ENCODE measurements around the gene BIRC6.
A peak's percentile ranks its signal among the peaks of the same experiment; 100 is the strongest.
"Not testable (repeated sequence)": the region's sequence is repeated elsewhere in the genome, so short reads cannot be mapped to it uniquely, and the experiment has no call there.

BIRC6 gene, protein sequence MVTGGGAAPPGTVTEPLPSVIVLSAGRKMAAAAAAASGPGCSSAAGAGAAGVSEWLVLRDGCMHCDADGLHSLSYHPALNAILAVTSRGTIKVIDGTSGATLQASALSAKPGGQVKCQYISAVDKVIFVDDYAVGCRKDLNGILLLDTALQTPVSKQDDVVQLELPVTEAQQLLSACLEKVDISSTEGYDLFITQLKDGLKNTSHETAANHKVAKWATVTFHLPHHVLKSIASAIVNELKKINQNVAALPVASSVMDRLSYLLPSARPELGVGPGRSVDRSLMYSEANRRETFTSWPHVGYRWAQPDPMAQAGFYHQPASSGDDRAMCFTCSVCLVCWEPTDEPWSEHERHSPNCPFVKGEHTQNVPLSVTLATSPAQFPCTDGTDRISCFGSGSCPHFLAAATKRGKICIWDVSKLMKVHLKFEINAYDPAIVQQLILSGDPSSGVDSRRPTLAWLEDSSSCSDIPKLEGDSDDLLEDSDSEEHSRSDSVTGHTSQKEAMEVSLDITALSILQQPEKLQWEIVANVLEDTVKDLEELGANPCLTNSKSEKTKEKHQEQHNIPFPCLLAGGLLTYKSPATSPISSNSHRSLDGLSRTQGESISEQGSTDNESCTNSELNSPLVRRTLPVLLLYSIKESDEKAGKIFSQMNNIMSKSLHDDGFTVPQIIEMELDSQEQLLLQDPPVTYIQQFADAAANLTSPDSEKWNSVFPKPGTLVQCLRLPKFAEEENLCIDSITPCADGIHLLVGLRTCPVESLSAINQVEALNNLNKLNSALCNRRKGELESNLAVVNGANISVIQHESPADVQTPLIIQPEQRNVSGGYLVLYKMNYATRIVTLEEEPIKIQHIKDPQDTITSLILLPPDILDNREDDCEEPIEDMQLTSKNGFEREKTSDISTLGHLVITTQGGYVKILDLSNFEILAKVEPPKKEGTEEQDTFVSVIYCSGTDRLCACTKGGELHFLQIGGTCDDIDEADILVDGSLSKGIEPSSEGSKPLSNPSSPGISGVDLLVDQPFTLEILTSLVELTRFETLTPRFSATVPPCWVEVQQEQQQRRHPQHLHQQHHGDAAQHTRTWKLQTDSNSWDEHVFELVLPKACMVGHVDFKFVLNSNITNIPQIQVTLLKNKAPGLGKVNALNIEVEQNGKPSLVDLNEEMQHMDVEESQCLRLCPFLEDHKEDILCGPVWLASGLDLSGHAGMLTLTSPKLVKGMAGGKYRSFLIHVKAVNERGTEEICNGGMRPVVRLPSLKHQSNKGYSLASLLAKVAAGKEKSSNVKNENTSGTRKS (N-terminal part only)

DNA sequence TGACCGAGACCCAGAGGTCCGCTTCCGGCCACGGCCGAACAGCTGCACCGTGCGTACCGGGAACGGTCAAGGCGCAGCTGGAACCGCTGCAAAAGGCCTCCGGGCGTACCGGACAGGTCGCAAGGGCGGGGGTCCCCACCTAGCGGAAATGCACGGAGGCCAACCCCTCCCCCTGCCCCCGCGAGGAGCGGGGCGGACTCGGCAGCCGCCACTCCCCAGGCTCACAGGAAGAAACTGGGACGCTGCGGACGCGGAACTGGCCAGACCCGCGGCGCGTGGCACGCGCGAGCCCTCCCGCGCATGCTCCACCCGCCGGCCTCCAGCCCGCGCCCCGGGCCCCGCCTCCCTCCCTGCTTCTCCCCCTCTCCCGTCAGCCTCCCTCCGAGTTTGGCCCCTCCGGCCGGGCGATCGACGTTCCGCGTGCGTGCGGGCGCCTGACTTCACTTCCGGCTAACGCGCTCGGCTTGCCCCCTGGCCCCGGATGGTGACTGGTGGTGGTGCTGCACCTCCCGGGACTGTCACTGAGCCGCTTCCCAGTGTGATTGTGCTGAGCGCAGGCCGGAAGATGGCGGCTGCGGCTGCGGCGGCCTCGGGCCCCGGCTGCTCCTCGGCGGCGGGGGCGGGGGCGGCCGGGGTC is at the start of gene BIRC6:
BIRC6 (plus strand) TSS at position 343 of the 637 bp plus-strand sequence; CDS start at position 482, 139 bp downstream.
- peak; percentile 97 for DNase-seq

DNA sequence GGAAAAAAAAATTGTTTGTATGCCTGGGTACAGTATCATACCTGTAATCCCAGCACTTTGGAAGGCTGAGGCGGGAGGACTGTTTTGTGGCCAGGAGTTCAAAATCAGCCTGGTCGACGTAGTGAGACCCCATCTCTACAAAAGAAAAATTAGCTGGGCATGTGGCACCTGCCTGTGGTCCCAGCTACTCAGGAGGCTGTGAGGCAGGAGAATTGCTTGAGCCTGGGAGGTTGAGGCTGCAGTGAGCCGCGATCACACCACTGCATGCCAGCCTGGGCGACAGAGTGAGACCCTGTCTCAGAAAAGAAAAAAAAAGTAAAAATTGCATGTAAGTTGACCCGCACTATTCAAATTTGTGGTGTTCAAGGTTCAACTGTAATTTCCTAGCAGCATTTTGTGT is 46.2 kb upstream of the BIRC6 start:
- DNase-seq, result no peak

DNA sequence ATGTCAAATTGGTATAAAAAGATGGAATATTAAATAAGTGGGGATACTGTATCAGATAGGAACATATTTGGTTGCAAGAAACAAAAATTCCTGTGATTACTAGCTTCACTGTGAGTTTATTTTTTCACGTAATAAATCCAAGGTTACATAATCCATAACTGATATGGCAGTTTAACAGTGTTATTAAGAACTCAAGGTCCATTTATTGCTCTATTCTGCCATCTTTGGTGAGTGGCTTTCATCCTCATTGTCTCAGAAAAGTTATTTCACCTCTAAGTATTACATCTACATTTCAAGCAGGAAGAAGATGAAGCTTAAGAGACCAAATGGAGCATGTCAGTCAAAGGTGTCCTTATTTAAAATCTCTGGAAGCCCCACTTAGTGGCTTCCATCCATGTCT is 41.9 kb upstream of the BIRC6 start:
- no peak for DNase-seq

DNA sequence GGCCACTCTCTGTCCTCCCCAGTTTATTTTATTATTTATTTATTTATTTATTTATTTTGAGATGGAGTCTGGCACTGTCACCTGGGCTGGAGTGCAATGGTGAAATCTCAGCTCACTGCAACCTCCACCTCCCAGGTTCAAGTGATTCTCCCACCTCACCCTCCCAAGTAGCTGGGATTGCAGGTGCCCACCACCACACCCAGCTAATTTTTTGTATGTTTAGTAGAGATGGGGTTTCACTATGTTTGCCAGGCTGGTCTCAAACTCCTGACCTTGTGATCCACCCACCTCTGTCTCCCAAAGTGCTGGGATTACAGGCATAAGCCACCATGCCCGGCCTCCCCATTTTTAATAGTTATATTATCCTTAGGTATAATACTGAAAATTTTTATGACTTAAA is 28.1 kb upstream of the BIRC6 start:
- not testable (repeated sequence) for DNase-seq

DNA sequence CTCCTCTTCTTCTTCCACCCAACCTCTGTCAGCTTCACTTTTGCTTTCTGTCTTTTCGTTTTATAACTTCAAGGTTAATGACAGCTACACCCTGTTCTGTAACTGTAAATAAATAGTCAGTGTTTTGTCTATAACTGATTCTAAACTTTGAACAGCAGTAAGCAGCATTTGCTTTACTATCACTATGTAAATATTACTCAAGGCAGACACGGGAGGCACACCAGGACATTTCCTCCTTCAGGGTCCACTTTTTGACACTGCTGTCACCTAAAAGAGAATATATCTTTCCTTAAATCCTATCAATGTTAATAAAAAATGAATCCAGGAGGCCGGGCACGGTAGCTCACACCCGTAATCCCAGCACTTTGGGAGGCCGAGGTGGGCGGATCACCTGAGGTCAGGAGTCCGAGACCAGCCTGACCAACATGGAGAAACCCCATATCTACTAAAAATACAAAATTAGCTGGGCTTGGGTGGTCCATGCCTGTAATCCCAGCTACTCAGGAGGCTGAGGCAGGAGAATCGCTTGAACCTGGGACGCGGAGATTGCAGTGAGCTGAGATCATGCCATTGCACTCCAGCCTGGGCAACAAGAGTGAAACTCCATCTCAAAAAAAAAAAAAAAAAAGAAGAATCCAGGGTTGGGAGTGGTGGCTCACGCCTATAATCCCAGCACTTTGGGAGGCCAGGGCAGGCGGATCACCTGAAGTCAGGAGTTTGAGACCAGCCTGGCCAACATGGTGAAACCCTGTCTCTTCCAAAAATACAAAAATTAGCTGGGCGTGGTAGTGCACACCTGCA is 27.4 kb upstream of the BIRC6 start:
- not testable (repeated sequence) for DNase-seq

DNA sequence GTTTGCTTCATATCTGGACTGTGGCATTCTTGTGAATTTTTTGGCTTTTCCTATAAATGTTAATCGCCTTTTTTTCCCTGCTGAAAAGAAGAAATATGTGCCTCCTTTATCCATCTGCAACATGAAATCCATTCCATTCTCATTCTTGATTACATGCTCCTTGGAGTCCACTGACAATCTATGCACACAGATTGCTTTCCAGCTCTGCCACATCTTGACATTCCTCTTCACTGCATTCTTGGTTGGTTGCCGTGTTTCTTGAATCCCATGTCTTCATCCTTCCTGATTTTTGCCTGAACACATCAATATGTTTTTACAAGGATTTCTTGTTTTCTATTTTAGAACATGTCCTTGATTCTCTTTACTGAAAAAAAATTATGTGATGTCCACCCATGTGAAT is 26.7 kb upstream of the BIRC6 start:
- peak; percentile 14 for DNase-seq

DNA sequence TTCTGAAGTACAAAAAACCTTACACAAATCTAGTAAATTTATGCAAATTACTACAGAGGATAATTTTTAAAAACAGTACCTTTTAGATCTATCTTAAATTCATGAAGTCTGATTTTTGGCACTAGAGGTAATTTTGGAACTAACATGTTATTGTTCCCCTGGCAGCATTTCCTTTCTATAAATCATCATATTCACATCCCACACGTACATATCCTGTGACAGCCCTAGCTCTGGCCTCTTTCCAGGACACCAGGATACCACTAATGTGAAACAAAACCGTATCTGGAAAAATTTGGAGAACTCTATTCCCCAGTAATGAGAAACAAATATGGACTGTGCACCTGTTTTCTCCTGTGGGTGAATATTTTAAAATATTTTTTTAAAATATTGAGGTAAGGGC is 14.0 kb upstream of the BIRC6 start:
- peak; percentile 27 for DNase-seq

DNA sequence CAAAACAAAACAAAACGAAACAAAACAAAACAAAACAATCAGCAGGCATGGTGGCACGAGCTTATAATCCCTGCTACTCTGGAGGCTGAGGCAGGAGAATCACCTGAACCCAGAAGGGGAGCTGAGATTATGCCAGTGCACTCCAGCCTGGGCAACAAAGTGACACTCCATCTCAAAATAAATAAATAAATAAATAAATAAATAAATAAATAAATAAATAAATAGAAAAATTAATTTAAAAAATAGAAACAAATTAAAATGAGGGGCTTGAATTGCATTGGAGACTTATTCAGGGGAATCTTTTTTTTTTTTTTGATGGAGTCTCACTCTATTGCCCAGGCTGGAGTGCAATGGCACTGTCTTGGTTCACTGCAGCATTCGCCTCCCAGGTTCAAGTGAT is 6.0 kb upstream of the BIRC6 start:
- not testable (repeated sequence) for DNase-seq

DNA sequence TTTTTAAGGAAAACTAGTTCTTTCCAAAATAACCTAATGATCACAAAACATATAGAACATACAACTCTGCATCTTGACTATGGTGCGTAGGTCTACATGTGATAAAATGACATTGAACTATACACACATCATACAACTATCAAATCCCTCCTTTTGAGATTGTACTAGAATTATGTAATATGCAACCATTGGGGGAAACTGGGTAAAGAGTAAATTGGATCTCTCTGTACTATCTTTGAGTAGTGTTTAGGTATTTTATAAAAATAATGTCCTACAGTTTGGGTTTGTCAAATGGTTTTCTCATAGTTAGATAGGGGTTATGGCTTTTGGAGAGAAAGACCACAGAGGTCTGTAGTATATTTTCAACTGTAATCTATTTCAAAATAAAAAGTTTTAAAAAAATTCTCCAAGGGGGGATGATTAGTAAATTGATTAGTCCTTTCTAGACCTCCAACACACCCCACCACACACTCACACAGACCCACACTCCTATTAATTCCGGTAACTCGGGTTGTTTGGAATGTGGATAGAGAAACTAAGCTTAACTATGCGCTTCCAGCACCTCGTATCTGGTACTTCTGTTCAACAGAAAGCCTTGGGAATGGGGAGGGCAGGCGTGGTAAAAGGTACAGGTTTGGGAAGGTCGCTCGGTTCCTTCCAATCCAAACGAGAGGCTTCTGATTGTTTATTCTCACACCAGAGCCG is 695 bp upstream of the BIRC6 start:
- DNase-seq, result peak; percentile 37

DNA sequence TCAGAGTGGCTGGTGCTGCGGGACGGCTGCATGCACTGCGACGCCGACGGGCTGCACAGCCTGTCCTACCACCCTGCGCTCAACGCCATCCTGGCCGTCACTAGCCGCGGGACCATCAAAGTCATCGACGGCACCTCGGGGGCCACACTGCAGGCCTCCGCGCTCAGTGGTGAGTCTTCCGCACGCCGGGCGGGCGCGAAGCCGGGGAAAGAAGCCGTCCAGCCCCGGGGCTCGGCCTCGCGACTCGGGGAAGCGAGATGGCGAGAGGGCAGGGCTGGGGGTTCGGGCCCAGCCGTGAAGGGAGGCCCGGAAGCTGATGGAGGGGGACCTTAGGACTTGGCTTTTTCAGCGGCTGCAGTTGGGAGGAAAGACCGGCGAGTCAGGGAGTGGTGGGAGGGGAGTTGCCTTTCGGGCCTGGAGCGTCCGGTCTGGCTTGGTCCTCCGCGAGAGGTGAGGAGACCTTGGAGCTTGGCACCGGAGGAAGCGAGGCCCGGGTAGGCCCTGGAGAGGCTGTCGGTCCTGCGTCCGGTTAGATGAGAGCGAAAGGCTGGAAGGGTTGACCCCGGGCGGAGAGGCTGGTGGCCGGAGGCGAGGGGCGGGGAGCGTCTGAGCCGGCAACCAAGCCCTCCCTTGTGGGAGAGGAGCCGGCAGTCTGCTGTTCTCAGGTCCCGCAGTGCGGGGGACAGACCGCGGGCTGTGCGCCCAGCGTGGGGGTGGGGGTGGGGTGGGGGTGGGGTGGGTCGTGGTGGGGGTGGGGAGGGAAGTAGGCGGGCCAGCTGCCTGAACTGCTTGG is 691 bp downstream of the BIRC6 start:
- peak; percentile 33 for DNase-seq

DNA sequence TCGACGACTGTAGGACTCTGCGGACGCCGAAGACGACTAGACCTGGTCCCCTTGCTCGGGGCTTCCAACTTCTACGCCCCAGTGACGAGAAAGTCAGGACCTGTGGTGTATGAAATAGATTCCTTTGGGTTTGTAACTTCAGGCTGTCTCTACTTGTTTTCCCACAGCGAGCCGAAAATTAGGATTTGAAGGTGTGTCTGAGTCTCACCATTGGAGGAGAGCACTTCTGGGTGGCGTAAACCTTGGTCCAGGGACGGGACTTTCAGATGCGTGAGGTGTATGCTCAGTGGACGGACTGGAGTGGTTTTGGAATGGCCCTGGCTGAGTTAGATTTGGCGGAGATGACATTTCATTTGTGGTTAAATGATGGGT is 1.3 kb downstream of the BIRC6 start:
- peak; percentile 11 for DNase-seq

DNA sequence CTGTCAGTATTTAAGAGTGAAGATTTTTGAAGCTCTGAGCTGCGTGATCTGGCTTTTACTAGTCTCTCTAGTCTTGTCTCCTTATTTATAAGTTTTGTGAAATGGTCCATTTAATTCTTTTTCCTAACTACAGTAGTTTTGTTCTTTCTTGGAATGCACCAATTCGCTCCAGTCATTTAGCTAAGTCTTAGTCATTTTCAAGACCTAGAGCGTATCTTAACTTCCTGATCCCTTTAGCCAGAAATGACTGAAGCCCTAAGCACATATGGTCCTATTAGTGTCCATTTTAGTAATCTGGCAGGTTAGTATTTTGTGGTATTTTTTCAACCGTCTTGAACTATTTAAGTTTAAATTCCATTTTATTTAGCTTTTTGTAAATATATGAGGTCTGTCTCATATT is 3.6 kb downstream of the BIRC6 start:
- DNase-seq, result peak; percentile 11

DNA sequence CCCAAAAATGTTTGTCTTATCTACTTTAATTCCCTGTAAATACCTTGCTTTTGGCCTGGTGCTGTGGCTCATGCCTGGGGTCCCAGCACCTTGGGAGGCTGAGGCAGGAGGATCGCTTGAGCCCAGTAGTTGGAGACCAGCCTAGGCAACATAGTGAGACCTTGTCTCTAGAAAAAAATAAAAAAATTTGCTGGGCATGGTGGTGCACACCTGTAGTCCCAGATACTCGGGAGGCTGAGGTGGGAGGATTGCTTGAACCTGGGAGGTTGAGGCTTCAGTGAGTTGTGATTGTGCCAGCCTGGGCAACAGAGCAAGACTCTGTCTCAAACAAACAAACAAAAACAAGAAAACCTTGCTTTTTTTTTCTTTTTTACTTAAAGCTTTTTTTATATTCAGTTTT is 6.2 kb downstream of the BIRC6 start:
- not testable (repeated sequence) for DNase-seq

DNA sequence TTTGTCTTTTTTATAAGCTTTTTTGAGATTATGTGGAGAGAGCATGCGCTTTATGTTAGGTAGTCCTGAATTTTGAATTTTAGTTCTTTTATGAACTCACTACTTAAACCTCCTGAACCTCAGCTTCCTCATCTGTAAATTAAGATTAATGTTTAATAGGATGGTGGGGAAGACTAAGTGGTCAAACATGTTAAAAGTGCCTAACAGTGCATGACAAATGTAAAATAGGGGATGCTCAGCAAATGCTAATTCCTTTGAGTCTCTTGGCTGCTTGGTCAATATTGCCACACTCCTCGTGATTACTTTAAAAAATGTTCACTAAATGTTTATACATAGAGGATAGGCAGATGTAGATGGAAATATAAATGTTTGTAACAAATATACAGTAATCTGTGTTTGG is 6.8 kb downstream of the BIRC6 start:
- no peak for DNase-seq

DNA sequence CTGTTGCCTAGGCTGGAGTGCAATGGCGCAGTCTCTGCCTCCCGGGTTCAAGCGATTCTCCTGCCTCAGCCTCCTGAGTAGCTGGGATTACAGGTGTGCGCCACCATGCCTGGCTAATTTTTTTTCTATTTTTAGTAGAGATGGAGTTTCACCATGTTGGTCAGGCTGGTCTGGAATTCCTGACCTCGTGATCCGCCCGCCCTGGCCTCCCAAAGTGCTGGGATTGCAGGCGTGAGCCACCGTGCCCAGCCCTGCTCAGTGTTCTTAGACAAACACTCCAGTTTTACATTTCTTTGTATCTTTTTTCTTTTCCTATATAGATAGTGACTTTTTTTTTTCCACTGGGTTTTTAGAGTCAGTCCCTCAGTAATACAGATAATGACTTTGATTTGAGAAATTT is 7.5 kb downstream of the BIRC6 start:
- not testable (repeated sequence) for DNase-seq

DNA sequence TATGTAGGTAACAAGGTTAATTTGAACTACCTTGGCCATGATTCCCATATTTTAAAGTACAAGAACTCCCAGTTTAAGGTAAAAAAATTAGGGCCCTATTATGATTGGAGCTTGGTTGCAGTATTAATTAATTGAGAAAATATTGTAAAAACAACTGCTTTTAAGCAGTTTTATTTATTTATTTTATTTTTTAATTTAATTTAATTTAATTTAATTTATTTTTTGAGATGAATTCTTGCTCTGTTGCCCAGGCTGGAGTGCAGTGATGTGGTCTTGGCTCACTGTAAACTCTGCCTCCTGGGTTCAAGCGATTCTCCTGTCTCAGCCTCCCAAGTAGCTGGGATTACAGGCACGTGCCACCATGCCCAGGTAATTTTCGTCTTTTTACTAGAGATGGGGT is 8.9 kb downstream of the BIRC6 start:
- DNase-seq, result not testable (repeated sequence)

DNA sequence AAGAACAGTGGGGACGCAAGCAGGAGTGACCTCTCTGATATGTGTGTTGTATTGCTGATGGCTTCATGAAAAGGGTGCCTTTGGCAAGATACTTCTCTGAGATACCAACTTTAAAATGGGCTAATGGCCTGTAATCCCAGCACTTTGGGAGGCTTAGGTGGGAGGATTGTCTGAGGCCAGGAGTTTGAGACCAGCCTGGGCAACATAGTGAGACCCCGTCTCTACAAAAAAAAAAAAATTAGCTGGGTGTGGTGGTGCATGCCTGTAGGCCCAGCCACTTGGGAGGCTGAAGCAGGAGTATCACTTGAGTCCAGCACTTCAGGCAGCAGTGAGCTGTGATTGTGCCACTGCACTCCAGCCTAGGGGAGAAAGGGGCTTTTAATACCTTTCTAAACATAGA is 9.8 kb downstream of the BIRC6 start:
- DNase-seq, result no peak

DNA sequence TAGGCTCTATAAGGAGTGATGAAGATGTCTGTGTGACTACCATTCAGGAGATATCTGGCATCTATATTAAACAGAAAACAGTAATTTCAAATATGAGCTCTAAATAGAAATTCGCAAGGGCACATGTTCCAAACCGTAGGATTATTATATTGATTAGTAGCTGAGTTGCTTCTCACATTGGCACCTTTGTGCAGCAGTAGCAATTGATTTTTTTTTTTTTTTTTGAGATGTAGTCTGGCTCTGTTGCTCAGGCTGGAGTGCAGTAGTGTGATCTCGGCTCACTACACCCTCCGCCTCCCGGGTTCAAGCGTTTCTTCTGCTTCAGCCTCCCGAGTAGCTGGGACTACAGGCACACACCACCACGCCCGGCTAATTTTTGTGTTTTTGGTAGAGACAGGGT is 12.4 kb downstream of the BIRC6 start:
- no peak for DNase-seq

DNA sequence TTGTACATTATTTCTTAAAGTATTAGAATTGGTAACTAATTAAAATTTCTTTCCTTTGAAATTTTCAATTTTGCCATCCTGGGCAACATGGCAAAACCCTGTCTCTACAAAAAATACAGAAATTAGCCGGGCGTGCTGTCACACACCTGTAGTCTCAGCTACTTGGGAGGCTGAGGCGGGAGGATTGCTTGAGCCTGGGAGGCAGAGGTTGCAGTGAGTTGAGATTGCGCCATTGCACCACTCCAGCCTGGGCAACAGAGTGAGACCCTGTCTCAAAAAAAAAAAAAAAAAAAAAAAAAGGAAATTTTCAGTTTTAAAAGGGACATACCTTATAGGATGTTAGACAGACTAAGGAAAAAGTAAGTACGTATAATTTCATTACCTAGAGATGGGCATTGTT is 14.1 kb downstream of the BIRC6 start:
- DNase-seq, result not testable (repeated sequence)

DNA sequence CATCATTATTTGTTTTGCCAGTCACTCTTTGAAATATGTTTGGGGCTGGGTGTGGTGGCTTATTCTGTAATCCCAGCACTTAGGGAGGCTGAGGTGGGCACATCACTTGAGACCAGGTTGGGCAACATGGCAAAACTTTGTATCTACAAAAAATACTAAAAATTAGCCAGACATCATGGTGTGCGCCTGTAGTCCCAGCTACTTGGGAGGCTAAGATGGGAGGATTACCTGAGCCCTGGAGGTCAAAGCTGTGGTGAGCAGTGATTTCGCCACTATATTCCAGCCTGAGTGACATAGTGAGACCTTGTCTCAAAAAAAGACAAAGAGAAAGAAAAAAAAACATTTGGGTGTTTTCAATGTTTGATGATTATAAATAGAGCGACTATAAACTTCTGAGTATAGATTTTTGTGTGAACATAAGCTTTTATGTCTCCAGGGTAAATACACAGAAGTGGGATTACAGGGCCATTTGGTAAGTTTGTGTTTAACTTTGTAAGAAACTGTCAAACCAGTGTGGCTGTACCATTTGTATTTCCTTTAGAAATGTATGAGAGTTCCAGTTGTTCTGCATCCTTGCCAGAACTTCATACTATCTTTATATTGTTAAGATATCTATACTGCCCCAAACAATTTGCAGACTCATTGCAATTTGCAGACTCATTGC is 15.8 kb downstream of the BIRC6 start:
- no peak for DNase-seq

All from fibroblast of skin of right biceps (primary cell).